GM19023 (cell line): ENCODE results near the gene NEDD4.
"Not testable (repeated sequence)": the region's sequence is repeated elsewhere in the genome, so short reads cannot be mapped to it uniquely, and the experiment has no call there.

Source experiments
- ATAC-seq: cut with Tn5 transposase; IDR thresholded peaks from one replicate; pipeline ENCODE4 v1.9.1; 2021; ENCODE audit warnings: mild to moderate bottlenecking, moderate library complexity; ENCODE audit not compliant: unreplicated experiment

Gene NEDD4

DNA sequence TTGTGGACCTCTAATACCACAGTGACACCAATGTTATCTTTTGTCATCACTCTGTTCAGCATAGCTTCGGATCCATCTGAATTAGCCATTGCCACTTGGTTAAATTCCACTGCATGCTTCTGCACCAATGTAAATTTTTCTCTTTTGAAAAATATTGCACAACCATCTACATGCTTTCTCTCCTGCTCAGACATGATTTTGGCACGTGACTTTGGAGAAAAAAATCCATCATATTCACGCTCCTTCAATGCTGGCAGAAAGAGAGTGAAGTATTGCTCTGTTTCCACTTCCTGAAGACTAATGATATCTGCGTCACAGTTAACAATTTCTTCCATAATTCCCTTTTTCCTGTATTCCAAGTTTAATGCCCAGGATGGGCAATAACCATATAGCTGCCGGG, 13.0 kb upstream of the NEDD4 start:
- ATAC-seq = not testable (repeated sequence)

- ATAC-seq = not testable (repeated sequence)
Measured at GRCh38 chr15:56004281-56004680, 10.9 kb upstream of the NEDD4 start.

GRCh38 chr15:56003777-56004176, 10.4 kb upstream of the NEDD4 start:
- ATAC-seq = not testable (repeated sequence)

- not testable (repeated sequence) for ATAC-seq
Measured at GRCh38 chr15:56003277-56003676, 9.9 kb upstream of the NEDD4 start.

DNA sequence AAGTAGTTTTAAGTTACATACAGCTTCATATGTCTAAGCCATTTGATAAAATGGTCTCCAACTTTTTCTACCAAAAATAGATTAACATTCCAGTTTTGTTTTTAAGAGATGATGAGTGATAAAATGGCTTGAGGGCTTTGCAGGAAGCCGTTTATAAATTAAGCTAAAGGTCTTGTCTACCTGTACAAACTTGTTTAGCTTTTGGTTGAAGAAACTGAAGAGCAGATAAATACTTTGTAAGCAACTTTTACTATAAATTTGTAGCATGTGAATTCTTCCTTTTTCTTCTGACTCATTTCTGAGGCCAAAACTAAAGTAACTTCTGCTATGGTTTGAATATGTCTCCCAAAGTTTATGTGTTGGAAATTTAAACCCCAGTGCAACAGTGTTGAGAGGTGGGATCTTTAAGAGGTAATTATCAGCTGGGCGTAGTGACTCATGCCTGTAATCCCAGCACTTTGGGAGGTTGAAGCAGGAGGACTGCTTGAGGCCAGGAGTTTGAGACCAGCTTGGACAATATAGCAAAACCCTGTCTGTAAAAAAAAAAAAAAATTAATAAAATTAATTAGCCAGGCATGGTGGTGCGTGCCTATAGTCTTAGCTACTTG, 8.2 kb upstream of the NEDD4 start:
- no peak for ATAC-seq

GRCh38 chr15:55999658-56000057, 6.2 kb upstream of the NEDD4 start:
- ATAC-seq = no peak

DNA sequence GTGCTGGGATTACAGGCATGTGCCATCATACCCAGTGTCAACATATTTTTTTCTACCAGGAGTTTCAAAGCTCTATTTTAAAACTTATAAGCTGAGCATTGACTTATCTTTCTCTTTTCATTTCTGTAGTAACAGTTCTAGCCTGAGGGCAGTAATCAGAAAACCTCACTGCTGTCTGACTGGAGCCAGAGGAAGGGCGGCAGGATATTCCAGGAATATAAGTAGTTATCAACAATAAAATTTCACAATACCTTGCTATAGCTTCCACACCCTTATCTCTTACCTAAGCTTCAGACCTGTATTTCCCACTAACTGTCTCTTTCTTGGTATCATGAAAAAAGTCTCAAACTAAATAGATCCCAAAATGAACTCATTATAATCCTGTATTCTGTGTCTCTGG, 5.1 kb upstream of the NEDD4 start:
- ATAC-seq = no peak

DNA sequence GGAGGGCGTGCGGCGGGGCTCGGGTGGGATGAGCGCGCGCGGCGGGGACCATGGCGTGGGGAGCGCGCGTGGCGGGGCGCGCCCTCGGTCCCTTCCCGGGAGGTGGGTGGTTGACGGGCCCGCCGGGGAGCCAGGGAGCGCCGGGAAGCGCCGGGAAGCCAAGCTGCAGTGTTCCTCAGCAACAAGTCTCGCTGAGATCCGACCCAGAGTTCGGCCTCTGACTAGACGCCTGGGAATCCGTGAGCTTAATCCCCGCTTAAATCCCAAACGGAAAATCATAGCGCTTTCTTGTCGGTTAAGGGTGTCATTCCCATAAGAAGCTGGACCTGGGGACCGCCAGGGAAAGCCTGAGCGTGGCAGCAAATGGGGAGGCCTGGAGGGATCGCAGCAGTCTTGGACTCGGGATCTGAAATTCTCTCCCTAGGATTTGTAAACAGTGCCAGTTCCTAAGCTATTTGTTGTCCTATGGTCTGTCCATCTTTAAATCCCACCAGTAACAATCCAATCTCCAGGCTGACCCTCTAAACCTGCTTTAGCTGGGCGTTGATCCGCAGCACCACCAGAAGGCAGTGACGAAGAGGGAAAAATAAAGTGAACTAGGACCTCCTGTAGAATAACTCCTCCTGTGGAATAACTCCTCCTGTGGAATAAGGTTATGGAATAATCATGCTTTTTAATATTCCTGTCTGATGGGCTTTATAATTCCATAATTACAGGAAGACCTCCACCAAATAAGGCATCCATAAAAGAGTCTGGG, 570 bp upstream of the NEDD4 start:
- ATAC-seq = peak; percentile 3

GRCh38 chr15:55992769-55993110, 672 bp downstream of the NEDD4 start:
- ATAC-seq = no peak

- ATAC-seq = no peak
Measured at GRCh38 chr15:55991802-55992768, 1.3 kb downstream of the NEDD4 start.

GRCh38 chr15:55990998-55991397, 2.4 kb downstream of the NEDD4 start:
- ATAC-seq = no peak

DNA sequence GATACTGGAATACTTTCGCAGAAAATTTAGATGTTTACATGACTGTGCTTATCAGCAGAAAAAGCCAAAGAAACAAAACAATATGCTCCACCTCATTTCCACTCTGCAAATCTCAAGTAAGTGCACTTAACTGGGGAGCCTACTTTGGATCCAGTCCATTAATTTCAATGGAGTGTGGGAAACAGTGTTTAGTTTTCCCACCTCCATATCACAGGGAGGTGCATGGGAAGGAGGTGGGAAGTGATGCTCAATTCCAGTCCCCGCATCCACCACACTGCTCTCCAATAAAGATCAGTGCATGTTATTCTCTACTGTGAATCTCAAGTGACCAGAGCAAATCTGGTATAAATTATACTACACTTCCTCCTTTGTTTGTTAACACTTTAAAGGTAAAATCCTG, 2.9 kb downstream of the NEDD4 start:
- ATAC-seq = no peak

- ATAC-seq = no peak
Measured at GRCh38 chr15:55989383-55989782, 4.0 kb downstream of the NEDD4 start.

GRCh38 chr15:55981582-55982249, 11.7 kb downstream of the NEDD4 start:
- no peak for ATAC-seq

DNA sequence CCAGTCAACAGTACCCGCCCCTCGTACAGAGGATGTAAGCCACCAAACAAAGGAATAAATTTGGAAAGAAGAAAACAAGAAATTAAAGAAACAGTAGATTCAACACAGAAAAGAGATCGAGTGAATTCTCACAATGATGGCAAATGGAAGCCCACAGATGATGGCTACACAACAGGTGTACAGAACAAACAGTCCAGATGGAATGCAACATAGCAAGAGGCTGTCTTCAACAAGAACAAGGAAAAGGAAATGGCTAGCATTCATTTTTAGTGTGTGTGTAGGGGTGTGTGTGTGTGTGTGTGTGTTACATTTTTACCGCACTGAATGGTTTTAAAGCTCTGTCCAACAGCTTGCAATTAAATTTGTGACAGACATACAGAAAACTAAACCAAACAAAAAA, 12.9 kb downstream of the NEDD4 start:
- ATAC-seq = no peak

DNA sequence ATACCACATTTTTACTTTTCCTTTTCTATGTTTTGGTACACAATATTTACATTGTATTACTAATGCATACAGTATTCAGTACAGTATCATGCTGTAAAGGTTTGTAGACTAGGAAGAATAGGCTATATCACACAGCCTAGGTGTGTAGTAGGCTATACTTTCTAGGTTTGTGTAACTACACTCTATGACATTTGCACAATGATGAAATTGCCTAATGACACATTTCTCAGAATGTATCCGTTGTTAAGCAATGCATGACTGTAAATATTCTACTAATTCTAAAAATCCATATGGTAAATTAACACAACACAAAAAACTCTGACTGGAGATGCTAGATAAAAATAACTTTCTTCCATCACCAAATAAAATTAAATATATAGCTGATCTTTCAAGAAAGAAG, 16.2 kb downstream of the NEDD4 start:
- ATAC-seq = no peak

- ATAC-seq = no peak
Measured at GRCh38 chr15:55970286-55970685, 23.1 kb downstream of the NEDD4 start.

- no peak for ATAC-seq
Measured at GRCh38 chr15:55969582-55969981, 23.8 kb downstream of the NEDD4 start.

- no peak for ATAC-seq
Measured at GRCh38 chr15:55968923-55969322, 24.5 kb downstream of the NEDD4 start.

DNA sequence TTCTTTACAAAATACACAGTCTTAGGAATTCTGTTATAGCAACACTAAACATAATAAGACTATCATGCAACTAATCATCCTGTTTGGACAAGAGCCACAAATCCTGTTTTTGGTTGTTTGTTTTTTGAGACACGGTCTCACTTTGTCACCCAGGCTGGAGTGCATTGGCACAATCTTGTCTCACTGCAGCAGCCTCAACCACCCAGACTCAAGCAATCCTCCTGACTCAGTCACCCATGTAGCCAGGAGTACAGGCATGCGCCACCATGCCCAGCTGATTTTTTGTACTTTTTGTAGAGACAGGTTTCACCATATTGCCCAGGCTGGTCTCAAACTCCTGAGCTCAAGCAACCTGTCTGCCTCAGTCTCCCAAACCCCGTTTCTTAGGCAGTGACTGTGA, 28.3 kb downstream of the NEDD4 start:
- ATAC-seq = no peak

DNA sequence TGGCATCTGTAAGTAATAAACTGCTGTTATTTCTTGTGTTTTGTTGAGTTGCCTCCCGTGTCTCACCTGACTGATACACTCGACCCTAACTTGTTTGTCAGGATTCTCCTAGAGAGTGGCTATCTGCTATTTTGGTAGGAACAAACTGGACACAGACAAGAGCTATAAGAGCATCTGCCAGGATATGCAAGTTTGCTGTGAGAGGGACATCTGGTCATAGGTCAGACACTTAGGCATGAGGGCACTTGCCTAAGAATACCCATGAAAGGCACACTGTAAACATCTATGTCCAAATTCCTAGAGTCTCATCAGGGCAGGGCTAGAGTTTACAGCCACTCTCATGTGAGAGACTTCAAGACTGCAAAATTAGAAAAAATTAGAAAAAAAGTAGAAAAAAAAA, 32.5 kb downstream of the NEDD4 start:
- ATAC-seq = no peak
